ENCODE measurements around the gene C7orf25.

The C7orf25 gene
- 0.27 to 0.62 reads per million in 2 donors for total RNA-seq

DNA sequence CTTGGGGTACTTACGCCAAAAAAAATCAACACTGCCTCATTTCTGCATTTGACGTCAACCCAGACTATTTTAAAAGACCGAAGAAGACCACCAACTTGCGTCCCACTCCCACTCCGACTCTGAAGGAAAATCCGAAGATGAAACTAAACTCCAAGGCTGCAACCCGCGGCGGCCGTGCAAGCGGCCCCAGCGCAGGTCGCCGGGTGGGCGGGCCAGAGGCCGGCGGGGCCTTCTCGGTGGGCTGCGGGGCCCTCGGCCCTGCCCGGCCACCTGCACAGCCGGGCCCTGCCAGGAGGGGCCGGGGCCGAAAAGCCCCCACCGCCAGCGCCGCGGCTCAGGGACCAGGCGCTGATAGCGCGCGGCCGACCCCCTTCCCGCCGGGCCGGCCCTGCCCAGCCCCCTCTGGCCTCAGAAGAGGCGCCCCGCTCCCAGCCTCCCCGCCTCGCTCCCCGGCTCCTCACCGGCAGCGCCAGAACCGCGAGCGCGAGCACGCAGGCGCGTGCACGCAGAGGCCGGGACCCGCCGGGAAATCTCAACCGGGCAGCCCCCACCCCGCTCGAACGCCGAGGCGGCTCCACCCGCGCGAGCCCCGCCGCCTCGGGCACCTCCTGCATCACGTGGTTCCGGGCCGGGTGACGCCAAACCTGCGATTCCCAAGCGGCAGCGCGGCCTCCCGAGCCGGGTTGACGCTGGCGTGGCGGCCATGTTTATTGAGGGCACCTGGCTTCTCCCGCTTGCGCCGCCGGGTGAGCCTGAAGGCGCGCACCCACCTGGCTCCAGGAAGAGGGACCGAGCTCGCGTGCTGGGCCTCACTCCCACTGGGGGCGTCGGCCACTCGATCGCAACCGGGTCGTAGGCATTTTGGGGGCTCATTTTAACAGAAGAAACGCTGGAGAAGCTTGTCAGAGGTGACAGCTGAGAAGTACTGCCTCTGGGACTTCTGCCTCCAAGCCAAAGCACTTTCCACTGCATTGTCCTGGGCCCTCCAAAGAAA, at the start of gene C7orf25:
TSS of gene C7orf25 (minus strand) at position 617 of the 994 bp plus-strand sequence. CDS start 1,170 bp downstream, outside the sequence.
- DNase-seq, result peak; percentile 93 to 96 (median 94)

DNA sequence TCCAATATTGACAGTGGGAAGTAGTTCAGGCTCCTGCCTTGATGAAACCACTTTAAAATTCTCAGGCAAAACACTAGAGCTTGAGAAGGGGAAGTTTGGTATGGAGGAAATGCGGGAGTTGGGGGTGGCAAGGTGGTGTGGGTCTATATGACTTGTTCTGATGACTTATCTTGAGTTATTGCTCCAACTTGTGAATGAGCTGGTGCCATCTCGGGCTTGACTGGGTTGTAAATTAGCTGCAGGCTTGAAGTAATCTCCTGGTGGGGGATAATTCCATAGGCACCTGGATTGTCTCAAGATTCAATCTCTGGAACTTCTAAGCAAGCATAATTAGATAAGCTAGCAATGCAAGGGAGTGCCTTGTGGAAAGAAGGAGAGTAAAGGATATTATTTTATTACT, 49.3 kb upstream of the C7orf25 start:
- no peak for DNase-seq

DNA sequence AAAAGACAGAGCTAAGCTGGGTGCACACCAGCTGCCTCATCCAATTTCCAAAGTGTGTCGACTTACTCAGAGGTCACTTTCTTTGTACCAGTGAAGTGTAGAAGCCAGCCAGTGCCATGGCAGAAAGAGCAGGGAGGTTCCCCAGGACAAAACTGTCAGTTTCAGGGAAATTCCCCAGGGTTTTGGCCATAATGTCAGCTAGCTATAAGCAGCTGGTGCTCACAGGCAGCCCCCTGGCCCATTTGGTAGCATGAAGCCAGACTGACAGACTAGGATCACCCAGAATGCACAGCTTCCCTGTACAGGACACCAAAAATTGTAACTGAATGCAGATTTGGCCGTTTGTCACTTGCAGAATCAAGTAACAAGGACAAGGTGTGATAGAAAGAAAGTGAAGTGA, 48.9 kb upstream of the C7orf25 start:
- no peak for DNase-seq

DNA sequence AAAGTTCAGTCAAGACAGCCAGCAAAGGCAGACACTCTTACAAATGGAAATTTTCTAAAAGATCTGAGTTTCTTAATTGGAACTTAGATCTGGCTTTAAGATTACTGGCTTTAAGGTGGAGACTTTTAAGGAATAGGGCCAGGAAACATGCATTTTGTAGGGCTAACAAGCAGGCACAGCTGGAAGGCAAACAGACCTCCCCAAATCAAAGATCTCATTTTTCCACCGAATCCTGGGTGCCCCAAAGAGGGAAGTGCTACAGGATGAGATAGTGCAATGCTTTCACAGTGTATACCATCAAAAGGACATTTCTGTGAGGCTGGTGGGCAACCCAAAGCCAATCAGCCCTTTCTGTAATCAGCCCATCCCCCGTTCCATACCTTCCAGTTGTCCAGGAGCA, 47.7 kb upstream of the C7orf25 start:
- no peak for DNase-seq

DNA sequence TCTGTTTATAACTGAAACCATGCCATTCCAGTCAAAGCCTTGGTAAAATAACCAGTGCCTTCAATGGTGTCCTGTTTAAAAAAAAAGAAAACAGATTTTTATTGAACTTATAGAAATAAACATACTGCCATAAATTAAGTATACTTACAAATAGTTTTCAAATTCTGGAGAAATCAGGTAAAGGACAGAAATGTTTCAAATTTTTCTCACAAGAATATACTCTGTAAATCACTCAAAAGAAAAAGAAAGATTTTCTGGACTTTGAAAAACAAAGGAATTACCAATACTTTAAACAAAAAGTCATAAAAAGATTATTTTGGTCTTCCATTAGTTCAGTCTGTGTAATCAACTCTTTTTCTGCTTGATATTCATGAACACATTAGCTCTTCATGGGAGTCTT, 44.2 kb upstream of the C7orf25 start:
- no peak for DNase-seq

DNA sequence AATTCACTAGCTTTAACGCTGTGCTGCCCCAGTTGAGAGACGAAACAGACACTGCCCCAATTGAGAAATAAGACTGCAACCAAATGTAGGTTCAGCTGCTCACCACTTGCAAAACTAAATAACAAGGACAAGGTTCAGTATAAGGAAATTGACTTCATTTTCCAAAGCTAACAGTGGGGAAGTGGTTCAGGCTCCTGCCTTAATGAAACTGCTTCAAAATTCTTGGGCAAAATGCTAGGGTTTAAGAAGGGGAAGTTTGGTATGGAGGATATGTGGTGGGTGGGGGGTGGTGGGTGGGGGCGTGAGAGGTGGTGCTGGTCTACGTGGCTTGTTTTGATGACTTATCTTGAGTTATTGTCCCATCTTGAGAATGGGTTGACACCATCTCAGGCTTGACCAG, 42.1 kb upstream of the C7orf25 start:
- DNase-seq, result no peak

DNA sequence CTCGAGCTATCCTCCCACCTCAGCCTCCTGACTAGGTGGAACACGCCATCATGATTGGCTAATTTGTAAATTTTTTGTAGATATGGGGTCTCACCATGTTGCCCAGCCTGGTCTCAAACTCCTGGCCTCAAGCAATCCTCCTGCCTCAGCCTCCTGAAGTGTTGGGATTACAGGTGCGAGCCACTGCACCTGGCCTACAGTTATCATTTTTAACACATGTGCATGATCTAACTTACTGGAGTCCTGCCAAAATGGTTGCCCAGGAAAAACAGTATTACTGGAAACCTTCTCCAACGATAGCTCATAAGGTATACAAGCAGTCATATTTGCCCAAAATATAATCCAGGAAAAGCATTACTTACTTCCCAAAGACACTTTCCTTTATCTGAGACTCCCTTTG, 40.5 kb upstream of the C7orf25 start:
- no peak for DNase-seq

DNA sequence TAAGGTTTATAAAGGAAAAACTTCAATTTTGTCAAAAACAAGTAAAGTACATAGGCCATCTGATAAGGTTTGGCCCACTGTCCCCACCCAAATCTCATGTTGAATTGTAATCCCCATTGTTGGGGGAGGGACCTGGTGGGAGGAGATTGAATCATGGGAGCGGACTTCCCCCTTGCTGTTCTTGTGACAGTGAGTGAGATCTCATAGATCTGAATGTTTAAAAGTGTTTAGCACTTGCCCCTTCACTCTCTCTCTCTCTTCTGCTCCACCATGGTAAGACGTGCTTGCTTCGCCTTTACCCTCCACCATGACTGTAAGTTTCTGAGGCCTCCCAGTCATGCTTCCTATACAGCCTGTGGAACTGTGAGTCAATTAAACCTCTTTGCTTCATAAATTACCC, 38.5 kb upstream of the C7orf25 start:
- DNase-seq, result no peak

DNA sequence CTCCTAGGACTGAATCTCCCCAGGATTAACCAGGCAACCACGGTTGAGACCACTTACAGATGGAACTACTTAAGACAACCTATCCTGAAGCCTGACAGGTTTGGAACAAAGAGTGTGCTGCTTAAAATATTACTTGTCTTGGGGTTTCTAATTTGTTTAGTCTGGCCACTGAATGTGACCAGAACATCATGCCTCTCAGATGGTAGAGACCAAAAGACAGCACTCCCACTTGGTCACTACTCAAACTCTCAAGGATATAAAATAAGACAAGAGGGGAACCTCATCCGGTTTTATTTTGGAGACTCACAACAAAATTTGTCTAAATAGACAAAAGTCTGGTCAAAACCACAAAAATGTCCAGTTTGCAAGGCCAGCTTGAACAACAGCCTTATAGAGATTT, 35.7 kb upstream of the C7orf25 start:
- no peak for DNase-seq

DNA sequence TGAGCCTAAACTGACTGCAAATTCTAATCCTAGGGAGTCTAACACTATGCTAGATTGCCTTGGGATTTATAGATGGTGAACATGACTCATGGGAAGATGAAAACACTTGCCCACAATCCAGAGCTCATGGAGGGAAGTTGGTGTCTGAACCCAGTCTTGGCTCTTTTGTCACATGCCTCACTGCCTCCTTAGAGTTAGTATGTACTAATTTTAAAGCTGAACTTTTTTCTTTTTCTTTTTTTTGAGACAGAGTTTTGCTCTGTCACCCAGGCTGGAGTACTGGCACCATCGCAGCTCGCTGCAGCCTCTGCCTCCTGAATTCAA, 34.7 kb upstream of the C7orf25 start:
- DNase-seq, result no peak

DNA sequence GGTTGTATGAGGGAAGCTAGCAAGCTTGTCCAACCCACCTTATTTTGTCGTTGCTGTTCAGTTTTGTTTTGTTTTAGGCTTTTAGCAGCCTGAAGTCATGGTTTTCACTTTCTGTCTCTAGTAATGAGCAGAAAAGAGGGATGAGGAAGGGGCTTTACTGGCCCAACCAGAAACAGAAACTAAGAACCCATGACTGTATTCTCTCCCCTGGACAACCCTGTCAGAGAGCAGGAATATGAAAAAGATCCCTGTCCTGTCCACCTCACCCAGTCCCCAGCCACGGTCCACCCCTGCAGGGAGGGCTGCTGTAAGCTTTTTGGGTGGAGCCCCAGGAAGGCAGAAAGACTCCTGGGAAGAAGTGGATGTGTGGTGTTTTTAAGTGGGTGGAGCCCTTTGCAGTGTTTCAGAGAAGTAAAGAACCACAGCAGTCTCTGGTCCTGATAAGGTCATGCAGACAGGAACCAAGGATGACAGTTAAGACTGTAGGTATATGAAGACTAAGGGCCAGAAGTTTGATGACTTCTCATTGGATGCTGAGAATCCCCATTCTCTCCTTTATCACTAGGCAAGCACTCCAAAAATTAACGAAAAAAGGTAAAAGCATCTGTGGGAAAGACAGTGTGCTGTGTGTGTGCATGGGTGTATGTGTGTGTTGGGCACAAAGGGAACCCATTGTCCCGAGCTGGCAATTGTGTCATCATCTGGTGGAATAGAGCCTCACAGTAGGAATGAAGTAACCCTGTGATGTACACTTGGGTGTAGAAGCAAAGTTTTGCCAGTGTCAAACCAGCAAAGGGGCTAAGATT, 34.2 kb upstream of the C7orf25 start:
- peak in 1 of 5 experiments; percentile 58 for DNase-seq

DNA sequence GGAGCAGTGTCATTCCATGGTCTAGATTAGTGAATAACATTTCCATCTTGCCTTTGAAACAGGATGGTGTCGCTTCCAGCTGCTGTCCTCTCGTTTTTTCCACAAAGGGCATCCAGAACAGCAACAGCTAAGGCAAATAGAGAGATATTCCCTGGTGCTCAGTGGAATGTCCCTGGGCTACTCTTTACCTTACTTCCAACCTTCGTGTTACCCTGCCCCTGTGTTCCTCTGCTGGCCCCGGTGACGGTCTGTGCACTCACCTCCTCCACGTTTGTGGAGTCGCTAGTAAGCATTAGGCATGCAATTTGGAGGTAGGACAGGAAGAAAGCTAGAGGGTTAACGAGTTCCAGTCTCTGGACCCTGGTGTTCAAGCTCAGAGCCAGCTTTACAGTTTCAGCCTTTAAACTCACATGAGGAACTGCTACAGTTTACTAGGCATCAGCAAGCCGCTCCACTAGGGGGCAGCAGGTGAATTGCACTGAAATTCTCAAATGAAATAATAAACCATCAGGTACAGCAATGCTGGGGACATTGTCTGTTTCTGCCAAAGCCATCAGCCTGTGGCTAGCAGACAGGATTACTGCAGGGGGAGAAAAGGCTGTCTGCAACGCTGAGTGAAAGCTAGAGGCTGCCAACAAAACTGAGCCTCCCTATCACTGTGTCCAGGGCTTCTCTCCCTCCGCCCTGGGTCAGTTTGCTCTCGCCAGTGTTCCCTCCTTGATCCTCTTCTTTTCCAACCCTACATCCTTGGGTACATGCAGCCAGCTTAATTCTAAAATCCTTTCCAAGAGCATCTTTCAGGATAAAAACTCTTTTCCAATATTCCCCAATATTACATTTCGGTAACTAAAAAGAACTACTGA, 29.3 kb upstream of the C7orf25 start:
- peak; percentile 21 to 74 (median 58) for DNase-seq

DNA sequence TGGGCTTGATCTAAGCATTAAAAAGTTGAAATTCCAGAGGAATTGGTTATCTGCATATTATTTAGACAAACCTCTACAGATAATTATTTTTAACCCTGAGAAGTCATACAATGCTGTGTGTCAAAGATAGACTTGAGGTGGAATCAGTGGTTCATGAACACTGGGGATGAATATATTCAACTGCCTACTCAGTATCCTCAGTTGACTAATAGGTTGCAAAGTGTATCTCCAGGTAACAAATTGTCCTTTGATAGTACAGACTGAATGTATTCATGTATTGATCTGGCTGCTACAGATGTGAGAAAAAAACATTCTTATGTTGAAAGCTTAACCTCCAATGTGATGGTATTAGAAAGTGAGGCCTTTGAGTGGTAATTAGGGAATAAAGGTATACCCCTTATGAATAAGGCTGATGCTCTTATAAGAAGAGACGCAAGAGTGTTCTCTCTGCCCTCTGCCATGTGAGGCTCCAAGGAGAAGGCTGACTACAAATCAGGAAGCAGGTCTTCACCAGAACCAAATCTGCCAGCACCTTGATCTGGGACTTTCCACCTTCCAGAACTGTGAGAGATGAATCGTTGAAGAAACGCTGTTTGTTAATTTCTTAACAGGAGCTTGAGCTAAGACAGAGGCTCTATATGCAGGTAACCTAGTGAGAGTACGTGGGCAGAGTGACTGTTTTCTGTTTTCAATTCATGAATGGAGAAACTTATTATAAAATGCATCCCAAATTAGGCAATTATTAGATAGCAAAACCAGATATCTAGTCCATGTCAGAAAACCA, 27.8 kb upstream of the C7orf25 start:
- DNase-seq, result no peak

DNA sequence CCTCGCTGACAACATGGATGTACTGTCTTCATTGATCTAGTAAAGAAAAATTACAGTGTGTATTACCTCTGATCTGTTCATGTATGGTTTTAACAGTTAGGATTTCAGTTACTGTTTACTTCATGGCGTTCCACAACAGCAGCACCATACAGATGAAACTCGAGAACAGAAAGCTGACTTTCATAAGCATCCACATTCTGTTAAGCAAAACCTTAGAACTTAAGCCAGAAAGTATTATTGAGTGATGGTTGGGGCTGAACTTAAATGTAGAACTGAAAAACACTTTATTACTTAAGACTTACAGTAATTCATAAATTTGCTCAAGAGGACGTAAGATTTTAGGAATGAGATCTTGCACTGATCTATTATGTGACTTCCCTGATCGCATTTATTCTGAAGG, 24.0 kb upstream of the C7orf25 start:
- DNase-seq, result no peak

DNA sequence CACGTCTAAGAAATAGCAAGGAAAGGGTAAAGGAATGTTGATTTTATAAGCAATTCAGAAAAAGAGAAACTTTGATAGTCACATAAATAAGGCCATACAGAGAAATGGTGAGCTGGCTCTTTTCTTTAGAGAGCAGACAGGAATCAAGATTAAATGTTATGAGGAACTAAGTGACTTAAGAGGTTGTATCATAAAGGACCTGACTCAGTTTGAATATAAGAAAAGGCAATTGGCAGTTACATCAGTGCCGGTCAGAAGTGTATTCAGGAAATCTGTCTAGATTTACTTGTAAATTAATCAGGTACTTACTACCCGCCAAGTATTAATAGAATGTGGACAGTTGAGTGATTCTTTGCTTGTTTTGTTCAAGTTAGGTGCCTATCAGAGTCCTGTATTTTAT, 22.4 kb upstream of the C7orf25 start:
- DNase-seq, result no peak

DNA sequence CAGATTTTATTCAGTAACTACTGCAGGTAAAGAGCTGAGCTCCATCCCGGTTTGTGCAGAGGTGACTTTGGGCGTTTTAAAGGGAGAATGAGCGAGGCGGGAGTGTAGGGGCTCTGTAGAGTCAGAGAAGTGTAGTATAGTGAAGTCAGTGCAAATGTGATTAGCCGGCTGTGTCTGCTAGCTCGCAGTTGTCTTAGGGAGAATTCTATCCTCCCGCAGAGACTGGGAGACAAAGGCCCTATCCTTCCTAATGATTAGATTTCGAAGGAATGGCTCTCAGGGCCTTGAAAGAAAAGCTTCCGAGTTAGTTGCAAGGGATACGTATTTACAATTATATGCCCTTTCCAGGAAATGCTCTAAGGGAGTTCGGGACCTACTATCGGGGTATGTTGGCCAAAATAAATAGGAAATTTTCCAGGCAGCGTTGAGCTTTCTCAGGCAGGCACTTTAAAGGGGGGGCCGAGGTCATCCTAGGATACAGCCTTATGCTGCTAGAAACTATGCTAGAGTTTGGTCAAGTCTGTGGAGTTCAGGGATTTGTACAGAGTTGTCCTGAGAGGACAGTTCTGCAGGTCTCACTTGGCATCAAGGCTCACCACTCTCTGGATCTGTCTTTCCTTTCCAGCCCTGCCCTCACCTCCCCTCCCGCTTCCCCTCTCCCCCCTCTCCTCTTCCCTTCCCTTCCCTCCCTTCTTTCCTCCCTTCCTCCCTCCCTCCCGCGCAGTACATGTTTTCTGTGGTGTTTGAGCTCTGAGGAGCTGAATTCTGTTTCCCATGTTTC, 21.1 kb upstream of the C7orf25 start:
- peak in 1 of 5 experiments; percentile 27 for DNase-seq

DNA sequence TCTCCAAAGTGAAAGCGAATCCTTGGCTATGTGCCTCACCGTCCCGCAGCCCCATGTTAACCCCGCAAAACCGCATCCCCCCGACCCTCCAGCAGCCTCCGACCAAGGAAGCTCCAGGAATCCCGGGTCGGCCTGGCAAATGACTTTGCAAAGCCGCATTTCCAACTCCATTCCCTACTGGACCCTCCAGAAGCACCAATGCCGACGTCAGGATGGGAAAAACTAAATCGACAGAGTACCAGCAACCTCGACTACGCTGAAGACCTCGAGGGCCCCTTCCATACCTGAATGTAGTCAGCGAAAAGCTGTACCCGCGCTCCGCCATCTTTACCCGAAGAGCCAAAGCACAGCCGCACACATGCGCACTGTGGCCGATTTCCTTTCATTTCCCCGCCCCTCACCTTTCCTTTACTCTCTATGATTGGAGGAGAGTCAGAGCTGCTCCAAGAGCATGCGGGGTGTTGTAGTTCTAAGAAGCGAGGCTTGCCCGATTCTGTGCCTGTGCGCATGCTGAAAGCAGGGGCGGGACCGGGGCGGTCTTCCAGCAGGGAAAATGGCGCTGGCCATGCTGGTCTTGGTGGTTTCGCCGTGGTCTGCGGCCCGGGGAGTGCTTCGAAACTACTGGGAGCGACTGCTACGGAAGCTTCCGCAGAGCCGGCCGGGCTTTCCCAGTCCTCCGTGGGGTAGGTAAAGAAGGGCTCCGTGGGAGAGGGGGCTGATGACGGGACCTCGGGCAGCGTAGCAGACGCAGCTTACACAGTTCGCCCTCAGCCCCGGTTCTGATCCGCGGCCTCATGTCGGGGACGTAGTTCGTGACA, 20.2 kb upstream of the C7orf25 start, which contains the start of the genes MRPL32 and PSMA2:
TSS of gene MRPL32 (plus strand) at position 543 of the 818 bp plus-strand sequence. CDS start at position 554, 11 bp downstream.
TSS of gene PSMA2 (minus strand) at position 341 of the 818 bp plus-strand sequence. CDS start at position 325, 16 bp downstream.
- peak; percentile 83 to 97 (median 92) for DNase-seq

DNA sequence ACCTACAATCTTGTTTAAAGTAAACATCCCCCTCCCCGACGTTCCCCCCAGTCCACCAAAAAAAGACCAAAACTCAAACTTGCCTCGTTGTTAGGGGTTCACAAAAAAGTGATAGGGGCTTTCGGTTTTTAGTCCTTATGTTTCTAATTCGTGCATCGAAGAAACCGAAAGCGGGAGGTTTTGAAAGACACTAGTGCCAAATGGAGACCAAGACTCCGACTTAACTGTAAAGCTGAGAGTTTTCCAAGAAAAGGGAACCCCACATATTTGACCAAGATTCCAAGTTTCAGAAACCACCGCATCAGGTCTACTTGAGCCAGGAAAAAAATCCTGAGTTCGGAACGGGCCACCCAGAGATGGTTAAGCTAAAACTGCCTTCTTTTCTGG, 19.6 kb upstream of the C7orf25 start:
- peak in 1 of 5 experiments; percentile 45 for DNase-seq

DNA sequence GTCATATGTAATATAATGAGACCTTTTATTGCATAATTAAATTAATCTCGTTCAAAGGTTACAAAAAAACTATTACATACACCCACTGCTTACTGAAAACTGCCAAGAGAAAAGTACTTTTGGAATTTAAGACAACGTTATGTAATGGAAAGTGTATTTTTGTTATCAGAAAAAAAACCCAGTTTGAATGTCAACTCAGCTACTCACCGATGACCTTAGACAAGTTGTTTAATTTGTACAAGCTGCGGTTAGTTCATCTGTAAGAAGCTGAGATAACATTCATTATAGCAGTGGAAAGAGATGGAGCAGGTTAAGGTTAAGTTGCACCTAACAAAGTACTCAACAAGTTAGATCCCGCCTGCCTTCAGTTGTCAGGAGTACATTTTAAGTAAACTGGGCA, 19.0 kb upstream of the C7orf25 start:
- DNase-seq, result no peak

DNA sequence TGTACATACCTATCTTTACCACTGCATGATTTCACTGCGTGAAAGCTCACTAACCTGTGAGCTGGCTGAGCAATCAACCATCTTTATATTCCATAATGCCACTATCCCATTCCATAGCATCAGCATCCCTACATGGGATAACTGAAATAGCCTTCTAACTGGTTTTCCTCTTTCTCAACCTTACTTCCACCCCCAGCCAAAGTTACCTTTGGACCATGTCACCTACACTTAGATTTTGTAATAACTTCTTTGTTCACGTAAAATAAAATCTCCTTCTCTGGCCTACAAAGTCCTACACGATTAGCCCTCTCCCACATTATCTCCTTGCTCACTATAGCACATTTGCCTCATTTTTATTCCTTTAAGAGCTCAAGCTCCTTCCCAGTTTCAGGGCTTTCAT, 17.6 kb upstream of the C7orf25 start:
- DNase-seq, result no peak
